A673 (cell line): ENCODE results near the gene ANKRD27. TPM values are rescaled to one million over a fixed set of nuclear protein-coding genes. Genes with fewer than 3 reads are reported as not detected.

Experiments
- BruUV-seq: library from RNA; stranded (reverse); fragments of 400-500 nt; replicated peaks from 2 replicates; lab custom pipeline; 2021; lab: Mats Ljungman, UMichigan
- CTCF ChIA-PET: fragments of 300-600 bp; sonication (Branson Sonifier 250); formaldehyde crosslinking; loops from one replicate; lab custom pipeline; 2022; ENCODE audit warnings: antibody characterized with exemption; lab: Charles Lee
- POLR2A ChIA-PET: fragments of 300-600 bp; sonication (Branson Sonifier 250); formaldehyde crosslinking; loops from one replicate; lab custom pipeline; 2022; ENCODE audit warnings: antibody characterized with exemption; ENCODE audit not compliant: low non-redundant PET; lab: Charles Lee
- DNase-seq: peaks from one replicate; pipeline ENCODE4 v3.0.0-alpha.2; 2015; ENCODE audit warnings: low spot score
- H3K27ac ChIP-seq: fragments of 200-600 bp; sonication (generic); 2 replicates; pipeline ENCODE4 v1.5.1; 2016; ENCODE audit warnings: mixed run types, low read depth, mild to moderate bottlenecking, mixed read lengths, antibody characterized with exemption, low read length; ENCODE audit not compliant: poor library complexity, severe bottlenecking
- H3K27me3 ChIP-seq: fragments of 200-600 bp; sonication (generic); replicated peaks from 2 replicates; pipeline ENCODE4 v1.6.1; 2017; ENCODE audit warnings: mixed run types, low read depth, mild to moderate bottlenecking, mixed read lengths, antibody characterized with exemption, low read length; ENCODE audit not compliant: insufficient read depth, poor library complexity
- H3K36me3 ChIP-seq: fragments of 200-600 bp; sonication (generic); 2 replicates; pipeline ENCODE4 v1.6.1; 2016; ENCODE audit warnings: mixed run types, mild to moderate bottlenecking, mixed read lengths, antibody characterized with exemption, low read length; ENCODE audit not compliant: insufficient read depth, poor library complexity, severe bottlenecking
- H3K4me1 ChIP-seq: fragments of 200-600 bp; sonication (generic); 2 replicates; pipeline ENCODE4 v1.6.1; 2017; ENCODE audit warnings: mixed run types, mild to moderate bottlenecking, mixed read lengths, antibody characterized with exemption, low read length; ENCODE audit not compliant: insufficient read depth, poor library complexity, severe bottlenecking
- H3K4me3 ChIP-seq: fragments of 200-600 bp; sonication (generic); 2 replicates; pipeline ENCODE4 v1.5.1; 2016; ENCODE audit warnings: low read depth, mixed run types, mild to moderate bottlenecking, mixed read lengths, low read length; ENCODE audit not compliant: poor library complexity, severe bottlenecking
- H3K9me3 ChIP-seq: fragments of 200-600 bp; sonication (generic); 2 replicates; pipeline ENCODE4 v1.6.1; 2016; ENCODE audit warnings: mixed run types, low read depth, mild to moderate bottlenecking, mixed read lengths, antibody characterized with exemption, low read length; ENCODE audit not compliant: poor library complexity, severe bottlenecking
- EZH2 ChIP-seq: fragments of 200-600 bp; sonication (generic); IDR thresholded peaks from 2 replicates; pipeline ENCODE4 v1.6.1; 2017; ENCODE audit warnings: borderline replicate concordance, low read depth, mild to moderate bottlenecking, mixed read lengths, antibody characterized with exemption, low read length; ENCODE audit not compliant: poor library complexity, severe bottlenecking
- intact Hi-C: fragments of 100-400 bp; cut with micrococcal nuclease; formaldehyde crosslinking; loops from one replicate; pipeline ENCODE4 v1.10.0; 2022; ENCODE audit not compliant: unreplicated experiment
- total RNA-seq: library from RNA; stranded (reverse); gene quantifications from 2 replicates; pipeline ENCODE4 v1.2.3, GENCODE V29; 2021
- TF ChIP-seq, protein P1 (sequence below): fragments of 300-800, 200-600 bp; sonication (generic); conservative IDR thresholded peaks from 2 replicates; pipeline ENCODE4 v1.5.1; 2017; ENCODE audit warnings: low read depth, mild to moderate bottlenecking, antibody characterized with exemption, low read length, moderate library complexity, mixed read lengths

The ANKRD27 gene
- total RNA-seq, 1 experiment from 2014 or later = 25.0 TPM

DNA sequence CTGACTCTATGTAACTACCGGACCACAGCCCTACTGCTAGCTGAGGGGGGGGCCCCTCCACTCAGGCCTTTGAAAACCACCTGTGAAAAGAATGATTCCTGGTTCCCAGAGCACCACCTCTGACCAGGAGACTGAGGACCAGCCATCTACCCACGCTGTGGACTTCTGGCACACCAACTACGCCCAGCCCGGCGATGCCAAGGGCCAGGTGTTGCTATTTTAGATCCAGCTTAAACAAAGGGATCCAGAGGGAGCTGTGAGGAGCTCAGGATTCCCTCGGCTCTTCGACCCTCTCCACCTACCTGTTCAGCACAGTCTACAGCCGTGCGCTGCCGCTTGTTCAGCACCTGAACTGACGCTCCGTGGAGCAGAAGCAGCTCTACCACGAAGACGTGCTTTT lies 71.0 kb downstream of the ANKRD27 start:
- Histone ChIP-seq H3K9me3 (no peaks in the 10 kb centered on the region), H3K36me3 (peaks cover 29% of the 10 kb centered on the region), H3K27ac (no peak overlapping the region), H3K27me3 (no peaks in the 10 kb centered on the region), H3K4me3 (no peak overlapping the region), H3K4me1 (no peaks in the 10 kb centered on the region)
- intact Hi-C loops = no loop called here
- ChIA-PET POLR2A (no interaction called here), CTCF (no interaction called here)
- TF ChIP-seq, protein P1, sequence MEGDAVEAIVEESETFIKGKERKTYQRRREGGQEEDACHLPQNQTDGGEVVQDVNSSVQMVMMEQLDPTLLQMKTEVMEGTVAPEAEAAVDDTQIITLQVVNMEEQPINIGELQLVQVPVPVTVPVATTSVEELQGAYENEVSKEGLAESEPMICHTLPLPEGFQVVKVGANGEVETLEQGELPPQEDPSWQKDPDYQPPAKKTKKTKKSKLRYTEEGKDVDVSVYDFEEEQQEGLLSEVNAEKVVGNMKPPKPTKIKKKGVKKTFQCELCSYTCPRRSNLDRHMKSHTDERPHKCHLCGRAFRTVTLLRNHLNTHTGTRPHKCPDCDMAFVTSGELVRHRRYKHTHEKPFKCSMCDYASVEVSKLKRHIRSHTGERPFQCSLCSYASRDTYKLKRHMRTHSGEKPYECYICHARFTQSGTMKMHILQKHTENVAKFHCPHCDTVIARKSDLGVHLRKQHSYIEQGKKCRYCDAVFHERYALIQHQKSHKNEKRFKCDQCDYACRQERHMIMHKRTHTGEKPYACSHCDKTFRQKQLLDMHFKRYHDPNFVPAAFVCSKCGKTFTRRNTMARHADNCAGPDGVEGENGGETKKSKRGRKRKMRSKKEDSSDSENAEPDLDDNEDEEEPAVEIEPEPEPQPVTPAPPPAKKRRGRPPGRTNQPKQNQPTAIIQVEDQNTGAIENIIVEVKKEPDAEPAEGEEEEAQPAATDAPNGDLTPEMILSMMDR = no peak
- no peak for TF ChIP-seq EZH2
- no TSS peak for BruUV-seq
- DNase-seq = no peak

DNA sequence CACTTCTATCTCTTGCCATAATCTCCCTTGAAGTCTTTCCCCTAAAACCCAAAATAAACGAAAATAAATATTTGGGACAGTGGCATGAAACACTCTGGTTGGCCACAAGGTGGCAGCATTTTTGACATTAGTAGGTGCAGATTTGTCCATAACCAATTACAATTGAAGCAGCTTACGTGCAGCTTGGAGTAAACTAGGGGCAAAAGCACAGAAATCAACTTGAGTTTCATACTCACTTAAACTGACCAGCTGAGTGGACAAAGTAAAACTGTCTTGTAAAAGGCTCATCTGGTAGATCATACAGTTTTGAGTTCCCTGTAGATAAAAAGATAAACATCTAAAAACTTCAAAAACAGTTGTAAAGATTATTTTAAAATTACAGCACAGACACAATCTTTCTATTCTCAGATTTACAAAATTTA lies 75.2 kb downstream of the ANKRD27 start:
- no TSS peak for BruUV-seq
- POLR2A ChIA-PET = no interaction called here
- intact Hi-C loops = no loop called here

DNA sequence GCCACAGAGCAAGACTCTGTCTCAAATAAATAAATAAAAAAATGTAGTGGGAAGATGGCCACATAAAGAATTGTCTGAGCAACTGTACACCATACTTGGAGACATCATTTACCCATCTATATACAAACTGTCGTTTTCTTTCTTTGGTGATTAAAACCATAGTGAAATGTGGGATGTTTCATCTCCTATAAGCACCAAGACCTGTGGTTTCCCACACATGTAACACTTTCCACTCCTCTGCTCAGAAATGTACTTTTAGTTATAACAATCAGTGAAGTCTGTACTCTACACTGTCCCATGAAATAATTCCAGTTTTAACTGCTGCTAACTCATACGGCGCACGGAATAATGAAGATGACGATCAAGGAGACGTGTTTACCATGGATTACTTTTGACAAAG lies 75.7 kb downstream of the ANKRD27 start:
- H3K4me3 ChIP-seq = no peak overlapping the region
- no peaks in the 10 kb centered on the region for H3K9me3 ChIP-seq
- no TSS peak for BruUV-seq
- peaks cover 59% of the 10 kb centered on the region for H3K36me3 ChIP-seq
- H3K27ac ChIP-seq = no peak overlapping the region
- ChIA-PET POLR2A (no interaction called here), CTCF (interaction anchor here (1.0 kb wide), 1 partner anchor 53 kb away, joined by 3 read pairs; no protein-coding TSS in a partner anchor)
- TF ChIP-seq, protein P1 = no peak
- TF ChIP-seq EZH2 = no peak
- H3K27me3 ChIP-seq = no peaks in the 10 kb centered on the region
- no peaks in the 10 kb centered on the region for H3K4me1 ChIP-seq
- intact Hi-C loops = no loop called here
- DNase-seq = no peak

More for the DNA sequence above, 75.2 kb downstream of the ANKRD27 start:
- Histone ChIP-seq H3K9me3 (no peaks in the 10 kb centered on the region), H3K27me3 (no peaks in the 10 kb centered on the region), H3K27ac (no peak overlapping the region), H3K36me3 (peaks cover 55% of the 10 kb centered on the region), H3K4me3 (no peak overlapping the region), H3K4me1 (no peaks in the 10 kb centered on the region)
- peak; percentile 71 for DNase-seq
- CTCF ChIA-PET = interaction anchor here (0.5 to 1.0 kb wide), 3 partner anchors 52 to 371 kb away, joined by 3 to 9 read pairs (median 4); no protein-coding TSS in a partner anchor
- no peak for TF ChIP-seq EZH2
- TF ChIP-seq, protein P1 = peak; percentile 89
